Activated CD8-positive, alpha-beta T cell treated with anti-CD3 and anti-CD28 coated beads for 36 hours (primary cell): ENCODE data around the gene ZNF620. TPM values are rescaled to one million over a fixed set of nuclear protein-coding genes. Genes with fewer than 3 reads are reported as not detected.

Source experiments
- ATAC-seq: fragments of 200-7000 bp; cut with Tn5 transposase; one replicate; pipeline ENCODE4 v1.10.0; 2021; ENCODE audit warnings: mild to moderate bottlenecking, moderate library complexity
- CTCF ChIA-PET: fragments of 350-600 bp; sonication (Branson Sonifier 250); formaldehyde crosslinking; loops from one replicate; lab custom pipeline; 2021; ENCODE audit warnings: antibody characterized with exemption; lab: Charles Lee
- POLR2A ChIA-PET: fragments of 350-600 bp; sonication (Branson Sonifier 250); formaldehyde crosslinking; loops from one replicate; lab custom pipeline; 2021; ENCODE audit warnings: antibody characterized with exemption; lab: Charles Lee
- DNase-seq: peaks from one replicate; pipeline ENCODE4 v3.0.0-alpha.2; 2020
- H3K27ac Mint-ChIP-seq: one replicate; pipeline ENCODE4 v1.8.0; 2021; ENCODE audit warnings: mild to moderate bottlenecking, mixed read lengths
- H3K27me3 Mint-ChIP-seq: one replicate; pipeline ENCODE4 v1.8.0; 2021; ENCODE audit warnings: mixed read lengths
- H3K36me3 Mint-ChIP-seq: one replicate; pipeline ENCODE4 v1.8.0; 2021; ENCODE audit warnings: low read depth, mixed read lengths
- H3K4me1 Mint-ChIP-seq: one replicate; pipeline ENCODE4 v1.8.0; 2021; ENCODE audit warnings: low read depth, mixed read lengths
- H3K4me3 Mint-ChIP-seq: one replicate; pipeline ENCODE4 v1.8.0; 2021; ENCODE audit warnings: mild to moderate bottlenecking, moderate library complexity, mixed read lengths
- H3K9me3 Mint-ChIP-seq: one replicate; pipeline ENCODE4 v1.8.0; 2021; ENCODE audit warnings: mixed read lengths
- intact Hi-C: fragments of 100-400 bp; cut with micrococcal nuclease; formaldehyde crosslinking; loops from one replicate; pipeline ENCODE4 v1.10.0; 2022
- total RNA-seq, 2 experiments: library from RNA; stranded (reverse); gene quantifications; one replicate each; pipeline ENCODE4 v1.2.3, GENCODE V29; 2021
- TF ChIP-seq, protein P1 (sequence below): fragments of 200-600 bp; IDR thresholded peaks from one replicate; pipeline ENCODE4 v1.8.0; 2022; ENCODE audit warnings: antibody characterized with exemption, mild to moderate bottlenecking

The ZNF620 gene
- total RNA-seq, 2 experiments from 2014 or later = 2.5 to 3.6 TPM

GRCh38 chr3:40477666-40478065 lies 28.2 kb upstream of the ZNF620 start:
- Mint-ChIP-seq H3K4me1 (peaks cover 19% of the 10 kb centered on the region), H3K36me3 (peaks cover 8% of the 10 kb centered on the region), H3K27me3 (no peaks in the 10 kb centered on the region), H3K4me3 (peak overlapping the region; percentile 82), H3K9me3 (no peaks in the 10 kb centered on the region), H3K27ac (peak overlapping the region; percentile 87)
- POLR2A ChIA-PET = interaction anchor here (1.2 to 3.9 kb wide), 6 partner anchors 9 to 47 kb away, joined by 3 to 26 read pairs (median 7); partner anchors contain the start of genes RPL14 and ZNF621
- intact Hi-C loops = no loop called here
- CTCF ChIA-PET = interaction anchor here (0.6 to 1.1 kb wide), 3 partner anchors 28 to 102 kb away, joined by 3 read pairs; partner anchors contain the start of gene ZNF620
- ATAC-seq (no peak), DNase-seq (no peak)
- TF ChIP-seq, protein P1, sequence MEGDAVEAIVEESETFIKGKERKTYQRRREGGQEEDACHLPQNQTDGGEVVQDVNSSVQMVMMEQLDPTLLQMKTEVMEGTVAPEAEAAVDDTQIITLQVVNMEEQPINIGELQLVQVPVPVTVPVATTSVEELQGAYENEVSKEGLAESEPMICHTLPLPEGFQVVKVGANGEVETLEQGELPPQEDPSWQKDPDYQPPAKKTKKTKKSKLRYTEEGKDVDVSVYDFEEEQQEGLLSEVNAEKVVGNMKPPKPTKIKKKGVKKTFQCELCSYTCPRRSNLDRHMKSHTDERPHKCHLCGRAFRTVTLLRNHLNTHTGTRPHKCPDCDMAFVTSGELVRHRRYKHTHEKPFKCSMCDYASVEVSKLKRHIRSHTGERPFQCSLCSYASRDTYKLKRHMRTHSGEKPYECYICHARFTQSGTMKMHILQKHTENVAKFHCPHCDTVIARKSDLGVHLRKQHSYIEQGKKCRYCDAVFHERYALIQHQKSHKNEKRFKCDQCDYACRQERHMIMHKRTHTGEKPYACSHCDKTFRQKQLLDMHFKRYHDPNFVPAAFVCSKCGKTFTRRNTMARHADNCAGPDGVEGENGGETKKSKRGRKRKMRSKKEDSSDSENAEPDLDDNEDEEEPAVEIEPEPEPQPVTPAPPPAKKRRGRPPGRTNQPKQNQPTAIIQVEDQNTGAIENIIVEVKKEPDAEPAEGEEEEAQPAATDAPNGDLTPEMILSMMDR = no peak

DNA sequence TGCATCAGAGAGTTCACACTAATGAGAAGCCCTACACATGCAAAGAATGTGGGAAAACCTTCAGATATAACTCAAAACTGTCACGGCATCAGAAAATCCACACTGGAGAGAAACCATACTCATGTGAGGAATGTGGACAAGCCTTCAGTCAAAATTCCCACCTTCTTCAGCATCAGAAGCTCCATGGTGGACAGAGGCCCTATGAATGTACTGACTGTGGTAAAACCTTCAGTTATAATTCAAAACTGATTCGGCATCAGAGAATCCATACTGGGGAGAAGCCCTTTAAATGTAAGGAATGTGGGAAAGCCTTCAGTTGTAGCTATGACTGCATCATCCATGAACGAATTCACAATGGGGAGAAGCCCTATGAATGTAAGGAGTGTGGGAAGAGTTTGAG lies 18.7 kb upstream of the ZNF620 start:
- ChIA-PET CTCF (no interaction called here), POLR2A (interaction anchor here (1.4 kb wide), 1 partner anchor 9 kb away, joined by 7 read pairs; no protein-coding TSS in a partner anchor)
- peaks cover 23% of the 10 kb centered on the region for H3K9me3 Mint-ChIP-seq
- peaks cover 47% of the 10 kb centered on the region for H3K36me3 Mint-ChIP-seq
- no peak for DNase-seq
- intact Hi-C loops = no loop called here
- H3K27ac Mint-ChIP-seq = no peak overlapping the region
- TF ChIP-seq, protein P1 = no peak
- peaks cover 2% of the 10 kb centered on the region for H3K4me1 Mint-ChIP-seq
- H3K4me3 Mint-ChIP-seq = no peak overlapping the region
- no peaks in the 10 kb centered on the region for H3K27me3 Mint-ChIP-seq
- no peak for ATAC-seq

GRCh38 chr3:40490916-40491315 lies 14.9 kb upstream of the ZNF620 start:
- no peak for ATAC-seq
- Mint-ChIP-seq H3K4me1 (no peaks in the 10 kb centered on the region), H3K27me3 (no peaks in the 10 kb centered on the region), H3K36me3 (peaks cover 29% of the 10 kb centered on the region), H3K9me3 (peaks cover 20% of the 10 kb centered on the region), H3K27ac (no peak overlapping the region), H3K4me3 (no peak overlapping the region)
- CTCF ChIA-PET = no interaction called here
- TF ChIP-seq, protein P1 = no peak
- POLR2A ChIA-PET = no interaction called here
- intact Hi-C loops = no loop called here
- no peak for DNase-seq

DNA sequence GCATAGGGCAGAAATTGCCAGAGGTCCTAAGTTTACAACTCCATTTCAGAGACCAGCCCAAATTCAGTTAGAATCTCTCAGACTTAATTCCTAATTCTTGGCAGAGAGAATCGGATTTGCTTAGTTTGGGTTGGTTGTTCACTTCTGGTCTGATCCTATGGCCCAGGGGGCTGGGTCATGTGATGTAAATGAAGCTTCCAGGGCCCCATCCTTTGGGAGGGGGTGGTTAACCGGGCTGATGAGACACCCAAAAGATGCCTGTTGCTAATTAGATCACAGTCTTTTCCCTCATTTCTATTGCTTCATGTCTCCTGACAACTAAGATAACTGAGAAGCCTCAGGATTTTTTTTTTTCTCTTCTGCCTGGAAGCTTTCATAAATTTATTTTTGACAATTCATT lies 11.1 kb upstream of the ZNF620 start:
- no peak for DNase-seq
- ChIA-PET POLR2A (interaction anchor here (1.0 kb wide), 1 partner anchor 10 kb away, joined by 3 read pairs; no protein-coding TSS in a partner anchor), CTCF (interaction anchor here (1.4 kb wide), 1 partner anchor 15 kb away, joined by 5 read pairs; no protein-coding TSS in a partner anchor)
- ATAC-seq = no peak
- Mint-ChIP-seq H3K27me3 (no peaks in the 10 kb centered on the region), H3K27ac (no peak overlapping the region), H3K36me3 (peaks cover 3% of the 10 kb centered on the region), H3K4me3 (no peak overlapping the region), H3K4me1 (no peaks in the 10 kb centered on the region), H3K9me3 (no peaks in the 10 kb centered on the region)
- TF ChIP-seq, protein P1 = no peak
- intact Hi-C loops = no loop called here

DNA sequence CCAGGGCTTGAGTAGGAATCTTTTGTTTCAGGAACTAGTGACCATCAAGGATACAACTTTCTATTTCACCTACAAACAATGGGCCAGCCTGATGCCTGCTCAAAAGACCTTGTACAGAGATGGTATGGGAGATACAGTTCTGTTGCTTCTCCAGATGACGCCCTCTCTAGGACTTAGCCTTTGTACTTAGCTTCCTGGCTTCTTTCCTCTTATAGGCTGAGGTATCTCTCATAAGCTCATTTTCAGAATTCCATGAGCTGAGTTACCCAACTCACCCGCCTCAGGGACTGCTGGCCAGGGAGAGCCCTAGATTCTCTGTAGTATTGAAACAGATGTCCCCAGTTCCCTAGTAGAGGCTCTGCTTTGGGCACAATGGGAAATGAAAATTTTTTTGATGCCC lies 8.6 kb upstream of the ZNF620 start:
- TF ChIP-seq, protein P1 = no peak
- no peak overlapping the region for H3K27ac Mint-ChIP-seq
- ChIA-PET CTCF (no interaction called here), POLR2A (no interaction called here)
- intact Hi-C loops = no loop called here
- H3K9me3 Mint-ChIP-seq = no peaks in the 10 kb centered on the region
- no peaks in the 10 kb centered on the region for H3K36me3 Mint-ChIP-seq
- H3K4me1 Mint-ChIP-seq = no peaks in the 10 kb centered on the region
- DNase-seq = no peak
- no peak overlapping the region for H3K4me3 Mint-ChIP-seq
- H3K27me3 Mint-ChIP-seq = no peaks in the 10 kb centered on the region
- ATAC-seq = no peak
